H1 (cell line): Measurements from ENCODE around the gene FTCDNL1. TPM values are rescaled to one million over a fixed set of nuclear protein-coding genes. Genes with fewer than 3 reads are reported as not detected.

Experiments used
- CTCF ChIA-PET: fragments of 300-600 bp; sonication (Branson Sonifier 250); formaldehyde crosslinking; loops from one replicate; lab custom pipeline; 2021; ENCODE audit not compliant: partially characterized antibody; lab: Charles Lee
- POLR2A ChIA-PET: fragments of 300-600 bp; sonication (Branson Sonifier 250); formaldehyde crosslinking; loops from one replicate; lab custom pipeline; 2021; ENCODE audit warnings: inconsistent platforms; ENCODE audit not compliant: partially characterized antibody; lab: Charles Lee
- DNase-seq, 2 experiments: peaks; one replicate each; pipeline versions ENCODE4 v3.0.0 to v3.0.0-alpha.2; 2010 to 2022; ENCODE audit warnings: low spot score in 2 of 2, low read depth in 1 of 2, mixed read lengths in 1 of 2
- FAIRE-seq: peaks from 2 replicates; lab custom pipeline; 2011; peaks lifted over from hg19 to GRCh38; lab: Jason Lieb, UNC
- H2AFZ ChIP-seq: 2 replicates; pipeline ENCODE4 v1.8.1; 2012; ENCODE audit warnings: low read length, inconsistent platforms
- H2AK5ac ChIP-seq: 2 replicates; pipeline ENCODE4 v1.6.1; 2013; ENCODE audit warnings: low read depth, low read length
- H2BK120ac ChIP-seq: replicated peaks from 2 replicates; pipeline ENCODE3; 2013; ENCODE audit warnings: low read depth, low read length, inconsistent platforms
- H2BK12ac ChIP-seq: 2 replicates; pipeline ENCODE4 v1.6.1; 2013; ENCODE audit warnings: low read depth, low read length
- H2BK15ac ChIP-seq: 2 replicates; pipeline ENCODE4 v1.6.1; 2013; ENCODE audit warnings: low read length
- H2BK20ac ChIP-seq: 2 replicates; pipeline ENCODE4 v1.6.1; 2013; ENCODE audit warnings: low read length
- H2BK5ac ChIP-seq: 2 replicates; pipeline ENCODE4 v1.6.1; 2013; ENCODE audit warnings: low read depth, low read length
- H3K14ac ChIP-seq: 2 replicates; pipeline ENCODE4 v1.6.1; 2013; ENCODE audit warnings: inconsistent platforms; ENCODE audit not compliant: insufficient read length
- H3K18ac ChIP-seq: 2 replicates; pipeline ENCODE4 v1.6.1; 2013; ENCODE audit warnings: low read length; ENCODE audit errors: extremely low read depth
- H3K23ac ChIP-seq: 2 replicates; pipeline ENCODE4 v1.6.1; 2013; ENCODE audit warnings: inconsistent platforms; ENCODE audit not compliant: insufficient read length
- H3K23me2 ChIP-seq: 2 replicates; pipeline ENCODE4 v1.6.1; 2013; ENCODE audit warnings: low read depth, low read length
- H3K27ac ChIP-seq: 2 replicates; pipeline ENCODE4 v1.6.1; 2011; ENCODE audit warnings: low read depth, low read length, inconsistent platforms
- H3K27me3 ChIP-seq, 4 experiments: replicated peaks in 1 of 4; 1 replicate in 1 of 4; 2 replicates in 3 of 4; pipeline versions ENCODE4 v1.6.1 to v1.8.1; 2011 to 2013; ENCODE audit warnings: low read length in 3 of 4, mild to moderate bottlenecking in 3 of 4, inconsistent platforms in 2 of 4, mixed read lengths in 2 of 4, moderate library complexity in 1 of 4; ENCODE audit not compliant: control insufficient read depth in 3 of 4, insufficient read depth in 3 of 4; ENCODE audit errors: extremely low read depth in 1 of 4
- H3K36me3 ChIP-seq, 4 experiments: 2 replicates each; pipeline versions ENCODE4 v1.6.1 to v1.8.1; 2011 to 2013; ENCODE audit warnings: mild to moderate bottlenecking in 4 of 4, low read length in 3 of 4, moderate library complexity in 2 of 4, control low read depth in 1 of 4, inconsistent platforms in 1 of 4; ENCODE audit not compliant: insufficient read depth in 4 of 4, control insufficient read depth in 2 of 4
- H3K4ac ChIP-seq: replicated peaks from 2 replicates; pipeline ENCODE3; 2013; ENCODE audit warnings: low read length, low read depth, mixed read lengths, inconsistent platforms; ENCODE audit not compliant: insufficient read length
- H3K4me1 ChIP-seq, 4 experiments: replicated peaks in 1 of 4; 1 replicate in 1 of 4; 2 replicates in 3 of 4; pipeline versions ENCODE4 v1.6.1 to v1.8.1; 2011 to 2013; ENCODE audit warnings: low read length in 3 of 4, inconsistent platforms in 2 of 4, mixed read lengths in 1 of 4; ENCODE audit not compliant: insufficient read depth in 4 of 4, control insufficient read depth in 3 of 4
- H3K4me2 ChIP-seq, 2 experiments: 2 replicates each; pipeline versions ENCODE4 v1.6.1 to v1.8.1; 2011 to 2013; ENCODE audit warnings: low read depth in 2 of 2, low read length in 2 of 2, control low read depth in 1 of 2, inconsistent platforms in 1 of 2, mild to moderate bottlenecking in 1 of 2; ENCODE audit not compliant: insufficient read depth in 1 of 2
- H3K4me3 ChIP-seq, 4 experiments: fragments of 200-600, 300-600 bp in 1 of 4; sonication (generic), shearing (Covaris generic), sonication (Bioruptor Twin) in 1 of 4; 2 replicates each; pipeline versions ENCODE4 v1.5.1 to v1.8.1; 2011 to 2016; ENCODE audit warnings: low read length in 4 of 4, low read depth in 3 of 4, control low read depth in 2 of 4, inconsistent platforms in 2 of 4, mild to moderate bottlenecking in 2 of 4, mixed read lengths in 1 of 4, moderate library complexity in 1 of 4; ENCODE audit not compliant: insufficient read depth in 2 of 4; ENCODE audit errors: extremely low read depth in 1 of 4
- H3K56ac ChIP-seq: replicated peaks from 2 replicates; pipeline ENCODE3; 2013; ENCODE audit warnings: low read depth, mild to moderate bottlenecking, mixed read lengths, low read length, inconsistent platforms; ENCODE audit not compliant: insufficient read length
- H3K79me1 ChIP-seq: 2 replicates; pipeline ENCODE4 v1.6.1; 2013; ENCODE audit warnings: low read depth, low read length, control low read depth
- H3K79me2 ChIP-seq, 2 experiments: 2 replicates each; pipeline versions ENCODE4 v1.6.1 to v1.8.1; 2012 to 2013; ENCODE audit warnings: low read length in 2 of 2, mild to moderate bottlenecking in 2 of 2, inconsistent platforms in 1 of 2; ENCODE audit not compliant: insufficient read depth in 2 of 2, control insufficient read depth in 1 of 2
- H3K9ac ChIP-seq, 4 experiments: replicated peaks in 1 of 4; 1 replicate in 1 of 4; 2 replicates in 3 of 4; pipeline versions ENCODE4 v1.6.1 to v1.8.1; 2011 to 2013; ENCODE audit warnings: low read depth in 3 of 4, low read length in 3 of 4, control low read depth in 2 of 4, mild to moderate bottlenecking in 2 of 4, moderate library complexity in 2 of 4, inconsistent platforms in 1 of 4; ENCODE audit errors: extremely low read depth in 1 of 4
- H3K9me3 ChIP-seq, 2 experiments: 2 replicates each; pipeline versions ENCODE4 v1.6.1 to v1.8.1; 2012 to 2013; ENCODE audit warnings: mild to moderate bottlenecking in 2 of 2, moderate library complexity in 2 of 2, control low read depth in 1 of 2, inconsistent platforms in 1 of 2, low read depth in 1 of 2, low read length in 1 of 2, mixed read lengths in 1 of 2; ENCODE audit not compliant: insufficient read depth in 2 of 2
- H4K20me1 ChIP-seq, 2 experiments: replicated peaks in 1 of 2; 2 replicates each; pipeline versions ENCODE3 to v1.8.1; 2011 to 2013; ENCODE audit warnings: inconsistent platforms in 2 of 2, low read length in 2 of 2, mild to moderate bottlenecking in 1 of 2; ENCODE audit not compliant: insufficient read depth in 2 of 2, control insufficient read depth in 1 of 2
- H4K5ac ChIP-seq: 2 replicates; pipeline ENCODE4 v1.6.1; 2013; ENCODE audit warnings: low read length, low read depth, mixed read lengths, inconsistent platforms; ENCODE audit not compliant: insufficient read length
- H4K8ac ChIP-seq: 2 replicates; pipeline ENCODE4 v1.8.0; 2013; ENCODE audit warnings: mild to moderate bottlenecking, moderate library complexity, low read length, inconsistent platforms; ENCODE audit not compliant: insufficient read depth; ENCODE audit errors: extremely low read depth
- H4K91ac ChIP-seq: replicated peaks from 2 replicates; pipeline ENCODE3; 2013; ENCODE audit warnings: low read length, mixed read lengths, inconsistent platforms; ENCODE audit not compliant: insufficient read length
- BACH1 ChIP-seq: IDR thresholded peaks from 2 replicates; pipeline ENCODE4 v1.6.1; 2012; ENCODE audit warnings: low read length, improper control_type of control experiment
- CBX5 ChIP-seq: fragments of 300-800, 300-1000 bp; sonication (generic); IDR thresholded peaks from 2 replicates; pipeline ENCODE4 v1.7.1; 2016; ENCODE audit warnings: antibody characterized with exemption, low read length, low read depth
- CBX8 ChIP-seq: fragments of 300-800, 300-1000 bp; sonication (generic); IDR thresholded peaks from 2 replicates; pipeline ENCODE4 v1.7.1; 2016; ENCODE audit warnings: low read depth, low read length, borderline replicate concordance
- CEBPB ChIP-seq: IDR thresholded peaks from 2 replicates; pipeline ENCODE4 v1.6.1; 2012; ENCODE audit warnings: low read depth, low read length
- EP300 ChIP-seq, 2 experiments: IDR thresholded peaks; 1 replicate in 1 of 2; 2 replicates in 1 of 2; pipeline ENCODE4 v1.6.1; 2011 to 2012; ENCODE audit warnings: low read depth in 2 of 2, low read length in 2 of 2, mild to moderate bottlenecking in 2 of 2, borderline replicate concordance in 1 of 2, inconsistent platforms in 1 of 2, moderate library complexity in 1 of 2
- POLR2AphosphoS5 ChIP-seq: IDR thresholded peaks from 2 replicates; pipeline ENCODE4 v1.6.1; 2011; ENCODE audit warnings: low read depth, low read length
- POU5F1 ChIP-seq: IDR thresholded peaks from 2 replicates; pipeline ENCODE4 v1.6.1; 2011; ENCODE audit warnings: low read depth, mild to moderate bottlenecking, low read length, moderate library complexity
- RAD21 ChIP-seq, 2 experiments: IDR thresholded peaks in 1 of 2; conservative IDR thresholded peaks in 1 of 2; 2 replicates each; pipeline ENCODE4 v1.6.1; 2011; ENCODE audit warnings: low read depth in 2 of 2, low read length in 2 of 2, improper control_type of control experiment in 1 of 2, inconsistent platforms in 1 of 2, mild to moderate bottlenecking in 1 of 2, moderate library complexity in 1 of 2
- SP1 ChIP-seq: IDR thresholded peaks from 2 replicates; pipeline ENCODE4 v1.6.1; 2011; ENCODE audit warnings: low read depth, low read length
- TAF1 ChIP-seq: IDR thresholded peaks from 2 replicates; pipeline ENCODE4 v1.6.1; 2011; ENCODE audit warnings: mild to moderate bottlenecking, low read depth, low read length
- TBP ChIP-seq: IDR thresholded peaks from 2 replicates; pipeline ENCODE4 v1.6.1; 2011; ENCODE audit warnings: low read depth, low read length, improper control_type of control experiment
- YY1 ChIP-seq: IDR thresholded peaks from 2 replicates; pipeline ENCODE4 v1.6.1; 2011; ENCODE audit warnings: low read depth, mild to moderate bottlenecking, low read length
- WGBS, 2 experiments: shearing (Covaris generic) in 1 of 2; methylation state at CpG; one replicate each; pipeline versions ENCODE4 v1.1.6 to v1.1.7; 2013 to 2015; ENCODE audit warnings: low lambda C conversion rate in 2 of 2, mixed read lengths in 2 of 2, inconsistent platforms in 1 of 2, low coverage in 1 of 2, missing lambda C conversion rate in 1 of 2; ENCODE audit not compliant: insufficient replicate concordance in 2 of 2, insufficient coverage in 1 of 2, insufficient read length in 1 of 2; ENCODE audit errors: extremely low coverage in 1 of 2, missing lambda C conversion rate in 1 of 2; 5-methylcytosine and 5-hydroxymethylcytosine counted together
- polyA plus RNA-seq, 7 experiments: library from polyadenylated mRNA; depleted of rRNA in 3 of 7; stranded (reverse) in 5 of 7; unstranded in 2 of 7; fragments of >200 nt in 5 of 7; fragments of 200-250 nt in 2 of 7; gene quantifications; 1 replicate in 5 of 7; 2 replicates in 1 of 7; 4 replicates in 1 of 7; pipeline versions ENCODE4 v1.2.1 to v1.2.3, GENCODE V29; 2011 to 2013; ENCODE audit warnings: missing spikeins in 2 of 7, mixed read lengths in 2 of 7
- total RNA-seq: library from RNA; stranded (reverse); fragmentation: NEBNext Ultra II Directional; extraction: Animal tissue kit (Norgen Biotek cat#: 25700); gene quantifications from 2 replicates; pipeline ENCODE4 v1.2.1, GENCODE V29; 2021

Gene FTCDNL1
- total and polyA plus RNA-seq, 2 of the 8 experiments (the other 6 are each of a cell fraction or from before 2014, with no cell fraction given) = 0.41 to 0.97 TPM

DNA sequence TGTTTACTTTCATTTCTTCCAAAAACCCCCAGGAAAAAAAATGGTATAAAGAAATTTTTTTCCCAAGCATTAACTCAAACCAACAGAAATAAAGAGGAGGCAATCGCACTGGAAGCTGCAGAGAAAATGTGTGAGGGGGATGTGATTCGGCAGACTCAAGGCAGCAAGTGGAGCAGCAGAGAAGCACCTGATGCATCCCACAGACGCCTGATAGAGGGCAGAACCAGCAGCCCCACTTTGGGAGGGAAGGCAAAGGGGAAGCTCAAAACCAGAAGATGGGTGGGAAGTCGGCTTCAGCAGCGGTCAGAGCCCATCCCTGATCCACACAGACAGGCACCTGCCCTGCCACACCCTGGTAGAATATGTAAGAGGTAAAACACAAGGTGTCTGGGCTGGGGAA, 12.6 kb downstream of the FTCDNL1 start:
- no peaks in the 10 kb centered on the region for H3K9me3 ChIP-seq
- no peak for TF ChIP-seq CEBPB
- TF ChIP-seq TBP = no peak
- no peak for TF ChIP-seq EP300 (IDR thresholded peaks at IDR 0.05; ENCODE audit: borderline replicate concordance in 1 of 2, low read depth in 2 of 2, low read length in 2 of 2)
- no peak for TF ChIP-seq POLR2AphosphoS5
- no peak for TF ChIP-seq RAD21 (IDR thresholded peaks at IDR 0.05 in 1 of 2, conservative IDR thresholded peaks at IDR 0.05 in 1 of 2; ENCODE audit: low read depth in 2 of 2, low read length in 2 of 2)
- no peak for TF ChIP-seq TAF1
- TF ChIP-seq POU5F1 = no peak
- no peak for TF ChIP-seq SP1
- no peak for TF ChIP-seq YY1
- no peak for TF ChIP-seq CBX8
- TF ChIP-seq BACH1 = no peak
- TF ChIP-seq CBX5 = no peak

More for the DNA sequence above, 12.6 kb downstream of the FTCDNL1 start:
- no peaks in the 10 kb centered on the region for H3K27me3 ChIP-seq
- no peaks in the 10 kb centered on the region for H3K79me1 ChIP-seq
- FAIRE-seq (no peak), DNase-seq (no peak)
- no peak overlapping the region for H2BK120ac ChIP-seq
- H2BK20ac ChIP-seq = no peak overlapping the region
- no peaks in the 10 kb centered on the region; a peak in 1 of 8 replicates for H3K36me3 ChIP-seq
- no peak overlapping the region for H2BK15ac ChIP-seq
- no peak overlapping the region for H3K18ac ChIP-seq
- no peaks in the 10 kb centered on the region for H3K79me2 ChIP-seq
- no peak overlapping the region for H3K4me2 ChIP-seq
- H4K91ac ChIP-seq = no peak overlapping the region
- H3K14ac ChIP-seq = no peak overlapping the region
- H3K56ac ChIP-seq = no peak overlapping the region
- H3K23ac ChIP-seq = no peak overlapping the region
- no peak overlapping the region for H3K27ac ChIP-seq
- H3K4ac ChIP-seq = no peak overlapping the region
- H3K9ac ChIP-seq = no peak overlapping the region
- no peak overlapping the region for H2AK5ac ChIP-seq
- H2BK12ac ChIP-seq = no peak overlapping the region
- POLR2A ChIA-PET = interaction anchor here (1.3 kb wide), 1 partner anchor 12 kb away, joined by 8 read pairs; the partner anchor contains the start of gene FTCDNL1
- H4K5ac ChIP-seq = no peak overlapping the region
- CTCF ChIA-PET = interaction anchor here (0.8 to 1.2 kb wide), 3 partner anchors 14 to 102 kb away, joined by 3 to 4 read pairs (median 3); no protein-coding TSS in a partner anchor
- no peak overlapping the region for H2BK5ac ChIP-seq
- H3K4me1 ChIP-seq = peaks cover 0 to 4% (median 3%) of the 10 kb centered on the region in 4 experiments; a peak in 4 of 7 replicates
- H4K20me1 ChIP-seq = no peaks in the 10 kb centered on the region
- no peak overlapping the region for H4K8ac ChIP-seq
- WGBS, 2 experiments = 91% methylated on average over 5 of the region's 5 CpGs; no CpG with 5 or more reads in 1 of the 2 experiments
- H3K4me3 ChIP-seq = no peak overlapping the region
- H2AFZ ChIP-seq = no peak overlapping the region
- H3K23me2 ChIP-seq = no peaks in the 10 kb centered on the region
